OCI-LY3 (cell line): Measurements from ENCODE around the gene QPCT.

Source experiments
- EZH2phosphoT487 ChIP-seq: fragments of 200-600 bp; shearing (Covaris generic); IDR thresholded peaks from 2 replicates; pipeline ENCODE4 v1.6.1; 2018; ENCODE audit warnings: antibody characterized with exemption, mixed run types, low read depth
- TF ChIP-seq, protein P1 (sequence below): fragments of 200-600, 300-600 bp; sonication (generic); IDR thresholded peaks from 2 replicates; pipeline ENCODE4 v1.5.1; 2014; ENCODE audit warnings: antibody characterized with exemption, low read length, low read depth

DNA sequence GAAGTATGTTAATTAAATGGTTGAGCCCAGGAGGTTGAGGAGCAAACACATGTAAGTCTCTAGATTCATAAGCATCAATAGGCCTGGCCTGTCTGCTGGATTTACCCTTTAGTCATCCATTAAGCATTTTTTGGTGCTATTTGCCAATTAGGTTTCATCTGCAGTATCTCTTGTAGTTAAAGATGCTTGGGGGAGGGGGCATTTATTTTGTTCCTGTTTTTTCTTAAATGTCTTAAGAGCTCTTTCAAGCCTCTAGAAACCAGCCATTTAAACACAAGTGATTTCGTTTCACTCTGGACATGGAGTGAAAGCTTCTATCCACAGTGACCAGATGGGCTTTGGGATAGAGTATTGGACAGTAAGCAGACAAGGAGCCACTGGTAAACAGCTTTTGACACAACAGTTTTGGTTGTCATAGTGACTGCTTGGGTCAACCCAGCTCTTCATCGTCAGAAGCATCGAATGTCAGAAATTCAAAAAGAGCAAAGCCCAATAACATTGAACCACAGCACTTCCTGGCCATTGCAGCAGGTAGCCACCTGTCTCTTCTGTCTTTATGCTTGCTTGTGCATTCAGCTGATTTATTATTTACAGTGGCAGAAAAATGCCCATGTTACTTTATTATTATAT, 4.9 kb downstream of the QPCT start:
- TF ChIP-seq, protein P1, sequence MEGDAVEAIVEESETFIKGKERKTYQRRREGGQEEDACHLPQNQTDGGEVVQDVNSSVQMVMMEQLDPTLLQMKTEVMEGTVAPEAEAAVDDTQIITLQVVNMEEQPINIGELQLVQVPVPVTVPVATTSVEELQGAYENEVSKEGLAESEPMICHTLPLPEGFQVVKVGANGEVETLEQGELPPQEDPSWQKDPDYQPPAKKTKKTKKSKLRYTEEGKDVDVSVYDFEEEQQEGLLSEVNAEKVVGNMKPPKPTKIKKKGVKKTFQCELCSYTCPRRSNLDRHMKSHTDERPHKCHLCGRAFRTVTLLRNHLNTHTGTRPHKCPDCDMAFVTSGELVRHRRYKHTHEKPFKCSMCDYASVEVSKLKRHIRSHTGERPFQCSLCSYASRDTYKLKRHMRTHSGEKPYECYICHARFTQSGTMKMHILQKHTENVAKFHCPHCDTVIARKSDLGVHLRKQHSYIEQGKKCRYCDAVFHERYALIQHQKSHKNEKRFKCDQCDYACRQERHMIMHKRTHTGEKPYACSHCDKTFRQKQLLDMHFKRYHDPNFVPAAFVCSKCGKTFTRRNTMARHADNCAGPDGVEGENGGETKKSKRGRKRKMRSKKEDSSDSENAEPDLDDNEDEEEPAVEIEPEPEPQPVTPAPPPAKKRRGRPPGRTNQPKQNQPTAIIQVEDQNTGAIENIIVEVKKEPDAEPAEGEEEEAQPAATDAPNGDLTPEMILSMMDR: no peak
- TF ChIP-seq EZH2phosphoT487: no peak
